ENCODE results near the gene SRSF6. TPM values are rescaled to one million over a fixed set of nuclear protein-coding genes. Genes with fewer than 3 reads are reported as not detected.

The SRSF6 gene
- total RNA-seq, 2 experiments from 2014 or later: 92.9 to 96.8 TPM

GRCh38 chr20:43507150-43508080 lies 49.7 kb downstream of the SRSF6 start, which contains the start of gene L3MBTL1:
Gene L3MBTL1, plus strand, starts transcription at chr20:43507697. Its CDS starts 5,807 bp downstream, at chr20:43513504.
- intact Hi-C loops (cut with micrococcal nuclease): no loop called here
- DNase-seq: peak; percentile 21
- POLR2A ChIA-PET: interaction anchor here (1.0 kb wide), 2 partner anchors 50 kb away, joined by 3 to 4 read pairs; partner anchors contain the start of gene SRSF6
- CTCF ChIA-PET: no interaction called here
- H3K27ac Mint-ChIP-seq: no peak within 1 kb of the TSS
- no peaks in the 10 kb centered on the region for H3K9me3 Mint-ChIP-seq
- H3K27me3 Mint-ChIP-seq: peaks cover 35% of the 10 kb centered on the region
- no peaks in the 10 kb centered on the region for H3K36me3 Mint-ChIP-seq
- peaks cover 4% of the 10 kb centered on the region for H3K4me1 Mint-ChIP-seq (ENCODE audit: low read depth)
- H3K4me3 Mint-ChIP-seq: peak within 1 kb of the TSS; percentile 63

- ChIA-PET POLR2A (interaction anchor here (1.0 kb wide), 1 partner anchor 51 kb away, joined by 3 read pairs; no protein-coding TSS in a partner anchor), CTCF (no interaction called here)
- peak overlapping the region; percentile 63 for H3K4me3 Mint-ChIP-seq
- H3K9me3 Mint-ChIP-seq: no peaks in the 10 kb centered on the region
- DNase-seq: peak; percentile 15
- peaks cover 35% of the 10 kb centered on the region for H3K27me3 Mint-ChIP-seq
- no peak overlapping the region for H3K27ac Mint-ChIP-seq
- H3K4me1 Mint-ChIP-seq (ENCODE audit: low read depth): peaks cover 4% of the 10 kb centered on the region
- H3K36me3 Mint-ChIP-seq: no peaks in the 10 kb centered on the region
- intact Hi-C loops (cut with micrococcal nuclease): no loop called here
These were observed 50.4 kb downstream of the SRSF6 start for GRCh38 chr20:43508106-43508505.

GRCh38 chr20:43508604-43509040 lies 50.9 kb downstream of the SRSF6 start:
- no peak for DNase-seq
- H3K27me3 Mint-ChIP-seq: peaks cover 35% of the 10 kb centered on the region
- ChIA-PET POLR2A (interaction anchor here (1.0 kb wide), 1 partner anchor 51 kb away, joined by 3 read pairs; no protein-coding TSS in a partner anchor), CTCF (no interaction called here)
- H3K4me3 Mint-ChIP-seq: peak overlapping the region; percentile 63
- H3K36me3 Mint-ChIP-seq: no peaks in the 10 kb centered on the region
- no peaks in the 10 kb centered on the region for H3K9me3 Mint-ChIP-seq
- intact Hi-C loops (cut with micrococcal nuclease): no loop called here
- H3K27ac Mint-ChIP-seq: no peak overlapping the region
- peaks cover 4% of the 10 kb centered on the region for H3K4me1 Mint-ChIP-seq (ENCODE audit: low read depth)

DNA sequence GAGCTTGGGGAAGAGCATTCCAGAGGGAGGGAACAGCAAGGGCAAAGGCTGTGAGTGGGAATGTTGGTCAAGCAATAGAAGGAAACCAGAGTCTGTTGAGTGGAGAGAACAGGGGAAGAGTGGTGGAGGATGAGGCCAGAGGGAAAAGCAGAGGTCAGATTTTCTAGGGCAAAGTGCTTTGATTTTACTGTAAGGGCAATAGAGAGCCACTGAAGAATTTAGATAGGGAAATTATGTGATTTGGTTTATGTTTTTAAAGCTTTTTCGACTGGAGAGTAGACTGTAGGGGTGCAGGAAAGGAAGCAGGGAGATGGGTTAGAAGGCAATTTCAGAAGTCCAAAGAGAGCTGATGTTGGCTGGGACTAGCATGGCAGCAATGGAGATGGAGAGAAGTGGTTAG lies 54.2 kb downstream of the SRSF6 start:
- Mint-ChIP-seq H3K36me3 (no peaks in the 10 kb centered on the region), H3K27ac (no peak overlapping the region), H3K4me3 (no peak overlapping the region), H3K9me3 (no peaks in the 10 kb centered on the region), H3K4me1 (ENCODE audit: low read depth) (peaks cover 18% of the 10 kb centered on the region), H3K27me3 (peaks cover 17% of the 10 kb centered on the region)
- no peak for DNase-seq
- CTCF ChIA-PET: no interaction called here
- POLR2A ChIA-PET: no interaction called here
- intact Hi-C loops (cut with micrococcal nuclease): no loop called here

DNA sequence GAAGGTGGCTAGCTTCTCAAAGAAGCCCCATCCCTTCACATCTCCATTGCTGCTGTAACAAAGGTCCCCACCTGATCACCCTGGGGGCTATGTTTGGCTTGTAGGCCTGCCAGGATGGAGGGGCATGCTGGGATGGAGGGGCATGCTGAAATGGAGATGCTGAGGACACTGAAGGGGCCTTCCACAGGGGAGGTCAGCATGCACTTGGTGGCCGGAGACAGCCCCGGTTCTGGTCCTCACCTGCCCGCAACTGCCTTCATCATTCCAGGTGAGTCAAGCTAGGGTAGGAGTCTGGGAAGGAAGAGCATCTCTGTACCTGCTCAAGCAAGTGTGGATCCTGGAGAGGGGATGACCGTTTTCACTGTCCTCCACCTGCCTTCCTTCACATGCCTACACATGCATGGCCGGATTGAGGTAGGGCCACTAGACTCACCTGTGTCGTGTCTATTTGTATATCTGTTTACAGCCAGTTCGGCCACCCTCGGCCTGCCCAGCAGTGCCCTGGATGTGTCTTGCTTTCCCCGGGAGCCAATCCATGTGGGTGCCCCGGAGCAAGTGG lies 55.8 kb downstream of the SRSF6 start:
- H3K27me3 Mint-ChIP-seq: peaks cover 12% of the 10 kb centered on the region
- CTCF ChIA-PET: interaction anchor here (1.7 kb wide), 1 partner anchor 50 kb away, joined by 3 read pairs; no protein-coding TSS in a partner anchor

More for the DNA sequence above, 55.8 kb downstream of the SRSF6 start:
- no peak for DNase-seq
- intact Hi-C loops (cut with micrococcal nuclease): no loop called here
- H3K27ac Mint-ChIP-seq: no peak overlapping the region
- H3K4me3 Mint-ChIP-seq: peak overlapping the region; percentile 87
- H3K36me3 Mint-ChIP-seq: no peaks in the 10 kb centered on the region
- peaks cover 16% of the 10 kb centered on the region for H3K4me1 Mint-ChIP-seq (ENCODE audit: low read depth)
- POLR2A ChIA-PET: interaction anchor here (2.2 kb wide), 1 partner anchor 56 kb away, joined by 11 read pairs; the partner anchor contains the start of gene SRSF6
- H3K9me3 Mint-ChIP-seq: no peaks in the 10 kb centered on the region

Other genes with a start within 250 kb of the SRSF6 start
- 1 to 10 TPM; 6.5 to 7.7 TPM for gene L3MBTL1, start 49.8 kb downstream of the SRSF6 start, total RNA-seq
- under 1 TPM; 0.62 to 0.87 TPM for gene SGK2, start 101.1 kb downstream of the SRSF6 start, total RNA-seq
- 10 to 100 TPM; 15.3 to 17.0 TPM for gene IFT52, start 133.0 kb downstream of the SRSF6 start, total RNA-seq
- gene MYBL2, start 209.2 kb downstream of the SRSF6 start, total RNA-seq: 10 to 100 TPM; 80.3 to 81.3 TPM

Data from activated CD4-positive, alpha-beta memory T cell treated with anti-CD3 and anti-CD28 coated beads for 36 hours (primary cell).